ENCODE results near the gene HECW1.

HECW1 gene

GRCh38 chr7:43179393-43179792, 66.9 kb downstream of the HECW1 start:
- no peaks in the 10 kb centered on the region for H3K36me3 ChIP-seq (ENCODE audit: control insufficient read depth, insufficient read depth, low read length)
- no peak overlapping the region for H3K9ac ChIP-seq (ENCODE audit: low read length)
- H2AK5ac ChIP-seq (ENCODE audit: low read length): no peak overlapping the region
- no peak overlapping the region for H3K27ac ChIP-seq (ENCODE audit: low read depth, low read length)
- H2BK120ac ChIP-seq (ENCODE audit: low read depth, low read length): no peak overlapping the region
- no peaks in the 10 kb centered on the region for H3K79me1 ChIP-seq (ENCODE audit: low read length)
- no peak overlapping the region for H2BK5ac ChIP-seq (ENCODE audit: low read length)
- no peak overlapping the region for H4K8ac ChIP-seq (ENCODE audit: low read depth, low read length)
- no peak overlapping the region for H3K56ac ChIP-seq (ENCODE audit: low read length)
- no peaks in the 10 kb centered on the region for H3K27me3 ChIP-seq (ENCODE audit: insufficient read depth, low read length, poor library complexity)
- DNase-seq: no peak
- H3K18ac ChIP-seq (ENCODE audit: low read length): no peak overlapping the region
- no peak overlapping the region for H3K23ac ChIP-seq (ENCODE audit: low read length)
- H3K4ac ChIP-seq (ENCODE audit: low read depth, low read length): no peak overlapping the region
- H4K5ac ChIP-seq (ENCODE audit: low read length): no peak overlapping the region
- H2BK15ac ChIP-seq (replicated peaks; ENCODE audit: low read depth): no peak overlapping the region
- H3K4me3 ChIP-seq (ENCODE audit: low read length): no peak overlapping the region
- H3K4me2 ChIP-seq (ENCODE audit: low read length): no peak overlapping the region
- H3K79me2 ChIP-seq (ENCODE audit: control insufficient read depth, insufficient read depth, low read length): no peaks in the 10 kb centered on the region
- no CpG with 5 or more reads among the region's 2 CpGs for WGBS (ENCODE audit: extremely low coverage, insufficient coverage, low lambda C conversion rate)
- H3K4me1 ChIP-seq (ENCODE audit: control insufficient read depth, low read depth, low read length): no peaks in the 10 kb centered on the region

- no CpG with 5 or more reads among the region's 7 CpGs for WGBS (ENCODE audit: extremely low coverage, insufficient coverage, low lambda C conversion rate)
- Histone ChIP-seq H3K79me1 (ENCODE audit: low read length) (no peaks in the 10 kb centered on the region), H3K27me3 (ENCODE audit: insufficient read depth, low read length, poor library complexity) (no peaks in the 10 kb centered on the region), H3K36me3 (ENCODE audit: control insufficient read depth, insufficient read depth, low read length) (no peaks in the 10 kb centered on the region), H2BK15ac (replicated peaks; ENCODE audit: low read depth) (no peak overlapping the region), H3K4me3 (ENCODE audit: low read length) (no peak overlapping the region), H4K5ac (ENCODE audit: low read length) (no peak overlapping the region), H3K79me2 (ENCODE audit: control insufficient read depth, insufficient read depth, low read length) (no peaks in the 10 kb centered on the region), H3K23ac (ENCODE audit: low read length) (no peak overlapping the region), H3K56ac (ENCODE audit: low read length) (peak overlapping the region; percentile 15), H3K4me1 (ENCODE audit: control insufficient read depth, low read depth, low read length) (peaks cover 7% of the 10 kb centered on the region), H4K8ac (ENCODE audit: low read depth, low read length) (no peak overlapping the region), H3K4me2 (ENCODE audit: low read length) (no peak overlapping the region), H3K4ac (ENCODE audit: low read depth, low read length) (no peak overlapping the region), H2BK5ac (ENCODE audit: low read length) (no peak overlapping the region), H2AK5ac (ENCODE audit: low read length) (no peak overlapping the region), H3K27ac (ENCODE audit: low read depth, low read length) (no peak overlapping the region), H2BK120ac (ENCODE audit: low read depth, low read length) (no peak overlapping the region), H3K18ac (ENCODE audit: low read length) (no peak overlapping the region), H3K9ac (ENCODE audit: low read length) (no peak overlapping the region)
- no peak for DNase-seq
Observed at GRCh38 chr7:43192806-43193460, 80.5 kb downstream of the HECW1 start.

GRCh38 chr7:43193893-43194292, 81.4 kb downstream of the HECW1 start:
- H3K27ac ChIP-seq (ENCODE audit: low read depth, low read length): no peak overlapping the region
- H3K56ac ChIP-seq (ENCODE audit: low read length): no peak overlapping the region
- H3K27me3 ChIP-seq (ENCODE audit: insufficient read depth, low read length, poor library complexity): no peaks in the 10 kb centered on the region
- H2BK15ac ChIP-seq (replicated peaks; ENCODE audit: low read depth): no peak overlapping the region
- H2BK5ac ChIP-seq (ENCODE audit: low read length): no peak overlapping the region
- no peaks in the 10 kb centered on the region for H3K79me2 ChIP-seq (ENCODE audit: control insufficient read depth, insufficient read depth, low read length)
- H3K4me3 ChIP-seq (ENCODE audit: low read length): no peak overlapping the region
- peaks cover 1% of the 10 kb centered on the region for H3K79me1 ChIP-seq (ENCODE audit: low read length)
- peak; percentile 86 for DNase-seq
- H3K4me2 ChIP-seq (ENCODE audit: low read length): no peak overlapping the region
- H3K9ac ChIP-seq (ENCODE audit: low read length): no peak overlapping the region
- no peak overlapping the region for H3K18ac ChIP-seq (ENCODE audit: low read length)
- WGBS (ENCODE audit: extremely low coverage, insufficient coverage, low lambda C conversion rate): no CpG with 5 or more reads among the region's 2 CpGs
- H3K23ac ChIP-seq (ENCODE audit: low read length): no peak overlapping the region
- H2AK5ac ChIP-seq (ENCODE audit: low read length): no peak overlapping the region
- no peak overlapping the region for H3K4ac ChIP-seq (ENCODE audit: low read depth, low read length)
- H4K5ac ChIP-seq (ENCODE audit: low read length): no peak overlapping the region
- no peaks in the 10 kb centered on the region for H3K36me3 ChIP-seq (ENCODE audit: control insufficient read depth, insufficient read depth, low read length)
- H4K8ac ChIP-seq (ENCODE audit: low read depth, low read length): no peak overlapping the region
- H2BK120ac ChIP-seq (ENCODE audit: low read depth, low read length): no peak overlapping the region
- H3K4me1 ChIP-seq (ENCODE audit: control insufficient read depth, low read depth, low read length): peaks cover 13% of the 10 kb centered on the region

DNA sequence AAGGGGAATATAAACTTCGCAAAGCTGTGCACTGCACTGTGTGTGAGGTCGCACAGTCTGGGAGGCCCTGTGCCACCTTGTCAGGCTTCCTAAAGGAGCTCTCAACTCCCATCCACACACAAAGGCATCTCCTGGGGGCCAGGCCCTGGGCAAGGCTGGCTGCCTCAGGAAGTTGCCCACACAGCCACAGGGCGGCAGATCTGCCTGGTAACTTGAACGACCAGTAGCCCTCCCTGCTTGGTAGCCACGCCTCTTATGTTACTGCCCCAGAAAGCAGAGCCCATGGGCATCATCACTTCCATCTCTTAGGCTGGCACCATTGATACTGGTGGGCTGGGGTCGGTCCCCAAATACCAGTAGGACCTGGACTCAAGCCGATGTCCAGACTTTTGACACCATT, 82.8 kb downstream of the HECW1 start:
- WGBS (ENCODE audit: extremely low coverage, insufficient coverage, low lambda C conversion rate): no CpG with 5 or more reads among the region's 7 CpGs
- Histone ChIP-seq H3K27me3 (ENCODE audit: insufficient read depth, low read length, poor library complexity) (no peaks in the 10 kb centered on the region), H4K5ac (ENCODE audit: low read length) (no peak overlapping the region), H3K4ac (ENCODE audit: low read depth, low read length) (no peak overlapping the region), H3K23ac (ENCODE audit: low read length) (no peak overlapping the region), H3K18ac (ENCODE audit: low read length) (no peak overlapping the region), H2BK5ac (ENCODE audit: low read length) (no peak overlapping the region), H3K9ac (ENCODE audit: low read length) (no peak overlapping the region), H3K79me2 (ENCODE audit: control insufficient read depth, insufficient read depth, low read length) (no peaks in the 10 kb centered on the region), H3K56ac (ENCODE audit: low read length) (peak overlapping the region; percentile 25), H4K8ac (ENCODE audit: low read depth, low read length) (no peak overlapping the region), H3K36me3 (ENCODE audit: control insufficient read depth, insufficient read depth, low read length) (no peaks in the 10 kb centered on the region), H3K27ac (ENCODE audit: low read depth, low read length) (peak overlapping the region; percentile 12), H2AK5ac (ENCODE audit: low read length) (no peak overlapping the region), H3K4me3 (ENCODE audit: low read length) (no peak overlapping the region), H2BK15ac (replicated peaks; ENCODE audit: low read depth) (no peak overlapping the region), H3K4me1 (ENCODE audit: control insufficient read depth, low read depth, low read length) (peaks cover 14% of the 10 kb centered on the region), H3K4me2 (ENCODE audit: low read length) (no peak overlapping the region), H3K79me1 (ENCODE audit: low read length) (peaks cover 1% of the 10 kb centered on the region), H2BK120ac (ENCODE audit: low read depth, low read length) (no peak overlapping the region)
- no peak for DNase-seq

DNA sequence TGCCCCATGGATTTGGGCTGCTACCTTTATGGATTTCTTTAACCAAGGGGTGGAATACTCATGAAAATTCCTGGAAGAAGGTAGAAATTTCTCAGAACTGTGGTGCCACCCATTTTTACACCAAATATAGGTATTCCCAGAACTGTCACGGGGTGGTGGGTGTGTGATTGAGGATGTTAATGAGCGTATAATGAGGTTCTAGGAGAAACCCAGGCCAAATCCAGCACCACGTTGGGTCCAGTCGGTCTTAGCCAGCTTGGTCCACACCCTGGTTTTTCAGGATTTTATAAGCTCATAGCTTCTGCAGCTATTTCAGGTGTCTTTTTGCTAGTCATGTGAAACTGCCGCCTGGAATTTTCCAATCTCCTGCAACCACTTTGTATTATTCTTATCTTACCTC, 83.3 kb downstream of the HECW1 start:
- no peaks in the 10 kb centered on the region for H3K36me3 ChIP-seq (ENCODE audit: control insufficient read depth, insufficient read depth, low read length)
- no peak overlapping the region for H2AK5ac ChIP-seq (ENCODE audit: low read length)
- H3K56ac ChIP-seq (ENCODE audit: low read length): no peak overlapping the region
- no peak overlapping the region for H3K4me3 ChIP-seq (ENCODE audit: low read length)
- no peaks in the 10 kb centered on the region for H3K79me2 ChIP-seq (ENCODE audit: control insufficient read depth, insufficient read depth, low read length)
- no peak overlapping the region for H3K27ac ChIP-seq (ENCODE audit: low read depth, low read length)
- H3K27me3 ChIP-seq (ENCODE audit: insufficient read depth, low read length, poor library complexity): no peaks in the 10 kb centered on the region
- no CpG with 5 or more reads among the region's 5 CpGs for WGBS (ENCODE audit: extremely low coverage, insufficient coverage, low lambda C conversion rate)
- no peak overlapping the region for H3K4ac ChIP-seq (ENCODE audit: low read depth, low read length)
- no peak for DNase-seq
- H3K4me1 ChIP-seq (ENCODE audit: control insufficient read depth, low read depth, low read length): peaks cover 14% of the 10 kb centered on the region
- no peak overlapping the region for H2BK5ac ChIP-seq (ENCODE audit: low read length)
- no peak overlapping the region for H4K5ac ChIP-seq (ENCODE audit: low read length)
- no peak overlapping the region for H3K23ac ChIP-seq (ENCODE audit: low read length)
- no peak overlapping the region for H4K8ac ChIP-seq (ENCODE audit: low read depth, low read length)
- H2BK15ac ChIP-seq (replicated peaks; ENCODE audit: low read depth): no peak overlapping the region
- peak overlapping the region; percentile 14 for H3K18ac ChIP-seq (ENCODE audit: low read length)
- H2BK120ac ChIP-seq (ENCODE audit: low read depth, low read length): no peak overlapping the region
- peaks cover 1% of the 10 kb centered on the region for H3K79me1 ChIP-seq (ENCODE audit: low read length)
- no peak overlapping the region for H3K9ac ChIP-seq (ENCODE audit: low read length)
- no peak overlapping the region for H3K4me2 ChIP-seq (ENCODE audit: low read length)

- Histone ChIP-seq H2BK5ac (ENCODE audit: low read length) (no peak overlapping the region), H3K27me3 (ENCODE audit: insufficient read depth, low read length, poor library complexity) (no peaks in the 10 kb centered on the region), H3K4me1 (ENCODE audit: control insufficient read depth, low read depth, low read length) (peaks cover 14% of the 10 kb centered on the region), H3K56ac (ENCODE audit: low read length) (no peak overlapping the region), H3K18ac (ENCODE audit: low read length) (no peak overlapping the region), H3K9ac (ENCODE audit: low read length) (no peak overlapping the region), H3K79me2 (ENCODE audit: control insufficient read depth, insufficient read depth, low read length) (no peaks in the 10 kb centered on the region), H2BK120ac (ENCODE audit: low read depth, low read length) (no peak overlapping the region), H3K4ac (ENCODE audit: low read depth, low read length) (no peak overlapping the region), H3K4me3 (ENCODE audit: low read length) (no peak overlapping the region), H4K8ac (ENCODE audit: low read depth, low read length) (no peak overlapping the region), H3K36me3 (ENCODE audit: control insufficient read depth, insufficient read depth, low read length) (no peaks in the 10 kb centered on the region), H3K27ac (ENCODE audit: low read depth, low read length) (no peak overlapping the region), H2AK5ac (ENCODE audit: low read length) (no peak overlapping the region), H3K79me1 (ENCODE audit: low read length) (peaks cover 1% of the 10 kb centered on the region), H3K23ac (ENCODE audit: low read length) (no peak overlapping the region), H3K4me2 (ENCODE audit: low read length) (no peak overlapping the region), H4K5ac (ENCODE audit: low read length) (no peak overlapping the region), H2BK15ac (replicated peaks; ENCODE audit: low read depth) (no peak overlapping the region)
- no CpG with 5 or more reads among the region's 5 CpGs for WGBS (ENCODE audit: extremely low coverage, insufficient coverage, low lambda C conversion rate)
- peak; percentile 63 for DNase-seq
Observed at GRCh38 chr7:43196379-43196778, 83.9 kb downstream of the HECW1 start.

All from mesendoderm (in vitro differentiated cells).